GM21360 (cell line): ENCODE results near the gene LLGL2.

Experiments used
- ATAC-seq: cut with Tn5 transposase; IDR thresholded peaks from one replicate; pipeline ENCODE4 v1.9.1; 2021; ENCODE audit warnings: mild to moderate bottlenecking, moderate library complexity; ENCODE audit not compliant: unreplicated experiment

LLGL2 gene

GRCh38 chr17:75490953-75491649 lies 34.4 kb upstream of the LLGL2 start:
- ATAC-seq: no peak

DNA sequence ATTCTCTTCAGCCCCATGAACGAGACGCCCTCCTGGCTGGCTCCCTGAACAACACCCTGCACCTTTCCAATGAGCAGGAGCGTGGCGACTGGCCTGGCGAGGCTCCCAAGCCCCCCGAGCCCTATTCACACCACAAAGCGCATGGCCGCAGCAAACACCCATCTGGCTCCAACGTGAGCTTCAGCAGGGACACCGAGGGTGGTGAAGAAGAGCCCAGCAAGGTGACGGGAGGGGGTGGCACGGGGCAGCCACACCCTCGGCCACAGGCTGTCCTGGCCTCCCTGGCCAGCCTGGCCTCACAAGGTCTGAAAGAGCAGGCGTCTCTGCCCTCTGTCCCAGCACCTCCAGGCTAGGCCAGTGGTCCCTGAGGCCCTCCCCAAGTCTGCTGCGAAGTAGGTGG lies 33.8 kb upstream of the LLGL2 start:
- ATAC-seq: no peak

DNA sequence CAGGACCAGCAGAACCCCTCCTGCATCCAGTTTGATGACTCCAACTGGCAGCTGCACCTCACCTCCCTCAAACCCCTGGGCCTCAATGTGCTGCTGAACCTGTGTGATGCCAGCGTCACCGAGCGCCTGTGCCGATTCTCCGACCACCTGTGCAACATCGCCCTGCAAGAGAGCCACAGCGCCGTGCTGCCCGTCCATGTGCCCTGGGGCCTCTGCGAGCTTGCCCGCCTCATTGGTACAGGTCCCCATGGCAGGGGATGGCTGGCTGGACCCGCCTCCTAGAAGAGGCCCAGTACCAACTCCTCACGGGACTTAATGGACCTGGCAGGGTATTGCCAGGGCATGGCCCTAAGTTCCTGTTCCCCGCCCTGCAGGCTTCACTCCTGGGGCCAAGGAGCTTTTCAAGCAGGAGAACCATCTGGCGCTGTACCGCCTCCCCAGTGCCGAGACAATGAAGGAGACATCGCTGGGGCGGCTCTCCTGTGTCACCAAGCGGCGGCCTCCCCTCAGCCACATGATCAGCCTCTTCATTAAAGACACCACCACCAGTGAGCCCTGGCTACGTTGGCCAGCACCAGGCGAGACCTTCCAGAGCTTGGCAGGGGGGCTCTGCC lies 32.8 kb upstream of the LLGL2 start:
- no peak for ATAC-seq

DNA sequence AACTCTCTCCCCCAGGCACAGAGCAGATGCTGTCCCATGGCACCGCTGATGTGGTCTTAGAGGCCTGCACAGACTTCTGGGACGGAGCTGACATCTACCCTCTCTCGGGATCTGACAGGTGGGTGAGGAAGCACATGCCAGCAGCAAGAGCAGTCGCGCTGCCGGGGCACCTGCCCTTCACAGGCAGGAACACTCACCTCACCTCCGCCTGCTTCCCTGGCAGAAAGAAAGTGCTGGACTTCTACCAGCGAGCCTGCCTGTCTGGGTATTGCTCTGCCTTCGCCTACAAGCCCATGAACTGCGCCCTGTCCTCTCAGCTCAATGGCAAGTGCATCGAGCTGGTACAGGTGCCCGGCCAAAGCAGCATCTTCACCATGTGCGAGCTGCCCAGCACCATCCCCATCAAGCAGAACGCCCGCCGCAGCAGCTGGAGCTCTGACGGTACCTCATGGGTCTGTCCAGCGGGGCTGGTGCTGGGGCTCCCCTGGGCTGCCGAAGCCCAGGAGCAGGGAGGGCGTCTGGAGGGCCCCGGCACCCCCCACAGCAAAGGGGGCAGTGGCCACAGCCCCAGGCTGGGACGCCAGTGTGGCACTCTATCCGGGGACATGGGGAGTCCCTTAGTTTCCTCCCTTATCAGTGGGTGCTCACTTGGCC lies 31.9 kb upstream of the LLGL2 start:
- no peak for ATAC-seq

GRCh38 chr17:75494326-75494877 lies 31.1 kb upstream of the LLGL2 start:
- ATAC-seq: no peak

DNA sequence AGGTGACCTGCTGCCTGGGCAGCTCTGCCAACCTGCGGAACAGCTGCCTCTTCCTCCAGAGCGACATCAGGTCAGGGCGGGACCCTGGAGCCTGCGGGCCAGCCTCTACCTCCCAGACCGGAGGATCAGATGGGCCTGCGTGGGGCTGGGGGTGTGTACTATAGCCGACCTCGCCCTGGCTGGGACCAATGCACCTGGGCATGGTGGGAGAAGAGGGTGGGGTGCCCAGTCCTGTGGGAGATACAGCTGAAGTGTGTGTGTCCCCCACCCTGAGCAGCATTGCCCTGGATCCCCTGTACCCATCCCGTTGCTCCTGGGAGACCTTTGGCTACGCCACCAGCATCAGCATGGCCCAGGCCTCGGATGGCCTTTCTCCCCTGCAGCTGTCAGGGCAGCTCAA lies 29.5 kb upstream of the LLGL2 start:
- ATAC-seq: no peak

DNA sequence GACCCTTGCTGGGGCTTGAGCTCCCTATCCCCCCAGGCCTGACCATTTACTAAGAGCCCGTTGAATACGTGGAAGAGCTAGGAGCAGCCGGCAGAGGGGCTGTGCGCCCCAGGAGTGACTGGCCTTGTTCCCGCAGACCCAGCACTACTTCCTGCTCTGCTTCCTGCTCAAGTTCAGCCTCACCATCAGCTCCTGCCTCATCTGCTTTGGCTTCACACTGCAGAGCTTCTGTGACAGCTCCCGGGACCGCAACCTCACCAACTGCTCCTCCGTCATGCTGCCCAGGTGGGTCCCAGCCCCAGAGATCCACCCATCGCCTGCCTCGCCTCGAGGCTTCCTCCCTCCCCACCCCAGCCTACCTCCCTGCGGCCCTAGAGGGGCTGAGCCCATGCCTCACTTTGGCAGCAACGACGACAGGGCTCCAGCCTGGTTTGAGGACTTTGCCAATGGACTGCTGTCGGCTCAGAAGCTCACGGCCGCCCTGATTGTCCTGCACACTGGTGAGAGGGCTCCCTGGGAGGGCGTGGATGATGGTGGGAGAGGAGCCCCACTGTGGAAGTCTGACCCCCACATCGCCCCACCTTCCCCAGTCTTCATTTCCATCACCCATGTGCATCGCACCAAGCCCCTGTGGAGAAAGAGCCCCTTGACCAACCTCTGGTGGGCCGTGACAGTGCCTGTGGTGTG lies 27.3 kb upstream of the LLGL2 start:
- ATAC-seq: no peak

DNA sequence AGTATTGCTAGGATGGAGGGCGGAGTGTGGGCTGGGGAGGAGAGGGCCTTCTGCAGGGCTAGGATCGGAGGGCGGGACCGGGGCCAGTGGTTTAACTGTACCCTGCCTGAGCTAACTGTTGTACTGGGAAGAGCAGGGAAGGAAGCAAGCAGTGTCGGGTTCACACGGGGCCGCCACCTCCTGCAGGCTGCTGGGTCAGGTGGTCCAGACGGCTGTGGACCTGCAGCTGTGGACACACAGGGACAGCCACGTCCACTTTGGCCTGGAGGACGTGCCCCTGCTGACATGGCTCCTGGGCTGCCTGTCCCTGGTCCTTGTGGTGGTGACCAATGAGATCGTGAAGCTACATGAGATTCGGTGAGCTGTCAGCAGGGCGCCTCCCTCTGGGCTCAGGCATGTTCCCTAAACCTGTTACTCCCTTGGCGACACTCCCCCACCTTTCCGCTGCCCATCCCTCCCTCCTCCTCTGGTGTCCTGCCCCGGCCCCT lies 26.7 kb upstream of the LLGL2 start:
- ATAC-seq: no peak

- no peak for ATAC-seq
These were observed 26.0 kb upstream of the LLGL2 start for GRCh38 chr17:75499313-75500022.

DNA sequence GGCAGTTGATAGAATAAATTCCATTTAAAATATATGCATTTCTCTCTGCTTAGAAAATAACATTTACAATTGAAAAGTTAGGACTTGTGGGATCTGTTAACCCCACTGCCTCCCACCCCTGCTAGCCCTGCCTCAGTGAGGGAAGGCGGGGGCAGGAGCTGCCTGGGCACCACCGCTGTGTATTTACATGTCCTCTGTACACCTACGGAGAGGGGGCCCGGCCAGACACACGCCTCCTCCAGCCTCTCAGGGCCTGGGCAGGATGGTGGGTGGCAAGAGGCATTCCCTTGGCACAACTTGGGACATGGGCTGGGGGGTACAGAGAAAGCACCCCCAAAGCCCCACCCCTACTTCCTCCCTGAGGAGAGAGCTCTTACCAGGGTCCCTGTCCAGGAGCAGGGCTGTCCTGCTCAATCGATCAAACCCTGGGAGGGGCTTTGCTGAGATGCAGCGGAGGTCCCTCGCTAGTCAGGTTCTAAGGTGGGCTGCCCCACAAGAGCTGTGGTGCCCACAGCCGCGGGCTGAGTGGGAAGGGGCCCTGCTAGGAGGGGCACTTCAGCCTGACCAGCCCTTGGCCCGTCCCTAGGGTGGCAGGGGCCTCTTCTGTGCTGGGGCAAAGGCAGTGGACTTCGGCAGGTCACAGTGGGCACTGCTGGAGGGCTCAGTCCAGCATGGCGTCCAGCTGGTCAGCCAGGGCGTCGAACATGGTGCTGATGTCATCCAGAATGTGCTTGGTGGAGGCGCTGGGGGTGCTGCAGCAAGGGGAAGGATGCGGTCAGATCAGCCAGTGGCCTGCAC lies 24.9 kb upstream of the LLGL2 start:
- no peak for ATAC-seq

DNA sequence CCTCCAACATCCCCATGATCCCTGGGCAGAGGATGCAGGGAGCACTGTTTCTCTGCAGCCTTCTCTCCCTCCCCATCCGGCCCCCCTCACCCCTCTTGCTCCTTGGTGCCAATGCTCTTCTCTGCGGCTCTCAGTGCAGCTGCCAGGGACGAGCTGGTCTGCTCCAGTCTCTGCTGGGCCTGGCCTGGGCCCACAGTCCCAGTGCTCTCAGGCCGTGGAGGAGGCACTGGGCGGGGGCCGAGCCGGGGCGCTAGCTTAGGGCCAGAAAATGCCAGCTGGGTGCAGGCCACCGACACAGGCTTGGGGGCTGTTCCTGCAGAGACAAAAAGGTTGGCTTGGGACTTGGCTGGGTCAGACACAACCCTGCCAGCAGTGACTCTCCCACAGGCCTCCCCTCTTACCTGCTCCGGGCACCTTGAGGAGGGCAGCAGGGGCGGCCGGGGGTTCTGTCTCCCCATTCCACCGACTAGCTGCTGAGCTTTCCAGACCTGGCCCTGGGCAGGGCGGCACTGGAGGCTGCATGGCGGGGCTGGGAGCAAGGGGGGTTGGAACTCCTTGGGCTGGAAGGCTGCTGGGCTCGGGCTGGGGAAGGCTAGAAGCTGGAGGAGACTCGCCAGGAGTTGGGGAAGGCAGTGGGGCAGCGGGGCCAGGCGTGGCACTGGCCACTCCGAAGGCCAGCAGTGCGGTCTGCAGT lies 24.0 kb upstream of the LLGL2 start:
- no peak for ATAC-seq

GRCh38 chr17:75502072-75502720 lies 23.3 kb upstream of the LLGL2 start:
- no peak for ATAC-seq

- ATAC-seq: no peak
These were observed 22.7 kb upstream of the LLGL2 start for GRCh38 chr17:75502721-75503329.

- no peak for ATAC-seq
These were observed 22.1 kb upstream of the LLGL2 start for GRCh38 chr17:75503337-75503950.

DNA sequence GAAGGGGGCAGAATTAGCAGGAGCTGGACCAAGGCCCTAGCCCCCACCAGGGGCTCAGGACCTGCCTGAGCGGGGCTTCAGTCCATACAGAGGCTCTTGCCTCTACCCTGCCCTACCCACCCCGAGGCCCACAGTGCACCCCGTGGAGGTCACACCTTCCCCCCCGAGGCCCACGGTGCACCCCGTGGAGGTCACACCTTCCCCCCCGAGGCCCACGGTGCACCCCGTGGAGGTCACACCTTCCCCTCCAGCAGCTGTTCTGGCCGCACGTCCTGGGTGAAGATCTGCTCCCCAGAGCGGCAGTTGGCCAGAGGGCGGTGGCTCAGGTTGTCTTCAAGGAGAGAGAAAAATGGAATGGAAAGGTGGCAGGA lies 21.5 kb upstream of the LLGL2 start:
- ATAC-seq: no peak

DNA sequence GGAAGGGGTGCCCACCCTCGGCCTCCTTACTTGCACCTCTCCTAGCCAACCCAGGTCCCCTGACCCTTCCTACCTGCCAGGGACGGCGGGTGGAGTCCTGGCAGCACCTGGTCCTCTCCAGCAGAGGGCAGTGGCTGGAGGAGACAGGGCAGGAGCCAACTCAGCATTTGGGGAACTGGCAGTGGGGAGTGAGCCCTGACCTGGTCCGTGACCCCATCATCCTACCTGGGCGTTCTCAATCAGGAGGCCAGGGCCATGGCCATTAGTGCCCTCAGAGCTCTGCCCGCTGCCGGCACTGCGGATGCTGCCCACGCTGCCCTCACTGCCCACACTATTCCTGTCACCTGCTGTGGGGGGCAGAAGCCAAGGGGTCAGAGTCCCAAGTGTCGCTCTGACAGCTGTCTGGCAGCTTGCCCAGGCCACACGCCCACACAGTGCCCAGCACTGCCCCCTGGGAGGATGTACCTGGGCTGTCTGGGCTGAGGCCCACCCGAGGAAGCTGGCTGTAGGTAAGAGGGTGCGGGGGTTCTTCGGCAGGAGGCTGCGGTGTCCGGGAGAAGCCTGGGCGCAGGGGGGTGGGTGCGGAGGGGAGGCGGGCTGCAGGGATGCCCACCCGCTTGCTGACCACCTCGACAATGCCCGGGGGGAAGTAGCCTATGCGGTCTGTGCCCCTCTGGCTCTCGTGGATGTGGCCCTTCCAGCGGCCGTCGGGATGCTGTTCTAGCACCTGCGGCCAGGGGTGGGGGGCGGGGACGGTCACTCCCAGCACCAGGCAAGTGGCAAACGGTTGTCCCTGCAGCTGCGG lies 20.9 kb upstream of the LLGL2 start:
- no peak for ATAC-seq

DNA sequence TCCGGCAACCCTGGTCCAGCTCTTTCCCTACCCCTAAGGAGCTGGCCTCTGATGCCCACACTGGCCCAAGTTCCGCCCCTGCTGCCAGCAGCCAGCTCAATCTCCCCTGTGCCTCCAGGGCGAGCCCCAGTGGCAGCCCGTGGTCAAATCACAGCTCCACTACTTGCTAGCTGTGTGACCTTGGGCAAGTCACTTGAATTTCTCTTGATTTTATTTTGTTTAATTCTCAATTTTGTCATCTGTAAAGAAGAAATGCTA lies 20.4 kb upstream of the LLGL2 start:
- no peak for ATAC-seq
